Hepatocyte (in vitro differentiated cells): ENCODE measurements around the gene ARHGEF12. TPM values are rescaled to one million over a fixed set of nuclear protein-coding genes. Genes with fewer than 3 reads are reported as not detected.
A peak's percentile ranks its signal among the peaks of the same experiment; 100 is the strongest.

Experiments
- DNase-seq: peaks from one replicate; pipeline ENCODE4 v3.0.0-alpha.2; 2016; ENCODE audit warnings: low spot score
- H2AFZ ChIP-seq: fragments of 200-600 bp; sonication (generic); 2 replicates; pipeline ENCODE4 v1.6.0; 2016; ENCODE audit warnings: antibody characterized with exemption, mild to moderate bottlenecking
- H3K27ac ChIP-seq: fragments of 200-600 bp; sonication (generic); 2 replicates; pipeline ENCODE4 v1.5.1; 2016; ENCODE audit warnings: mild to moderate bottlenecking
- H3K27me3 ChIP-seq: fragments of 200-600 bp; sonication (generic); 2 replicates; pipeline ENCODE4 v1.6.1; 2016
- H3K36me3 ChIP-seq: fragments of 200-600 bp; sonication (generic); replicated peaks from 2 replicates; pipeline ENCODE4 v1.5.1; 2016; ENCODE audit warnings: low read depth; ENCODE audit not compliant: insufficient read depth
- H3K4me1 ChIP-seq: fragments of 200-600 bp; sonication (generic); 2 replicates; pipeline ENCODE4 v1.5.1; 2016; ENCODE audit warnings: mild to moderate bottlenecking, moderate library complexity; ENCODE audit not compliant: insufficient read depth
- H3K4me2 ChIP-seq: fragments of 200-600 bp; sonication (generic); 2 replicates; pipeline ENCODE4 v1.6.0; 2016
- H3K4me3 ChIP-seq: fragments of 200-600 bp; sonication (generic); 2 replicates; pipeline ENCODE4 v1.5.1; 2016; ENCODE audit warnings: mild to moderate bottlenecking
- H3K79me2 ChIP-seq: fragments of 200-600 bp; sonication (generic); 2 replicates; pipeline ENCODE4 v1.6.0; 2017; ENCODE audit warnings: mild to moderate bottlenecking
- H3K9me2 ChIP-seq: fragments of 200-600 bp; sonication (generic); replicated peaks from 2 replicates; pipeline ENCODE4 v1.6.0; 2017; ENCODE audit warnings: mild to moderate bottlenecking; ENCODE audit not compliant: insufficient read depth
- H3K9me3 ChIP-seq: fragments of 200-600 bp; sonication (generic); 2 replicates; pipeline ENCODE4 v1.5.1; 2016; ENCODE audit warnings: low read depth, mild to moderate bottlenecking
- H4K20me1 ChIP-seq: fragments of 200-600 bp; sonication (generic); 2 replicates; pipeline ENCODE4 v1.6.0; 2016; ENCODE audit warnings: mild to moderate bottlenecking; ENCODE audit not compliant: insufficient read depth, poor library complexity, severe bottlenecking
- CTCF ChIP-seq: fragments of 200-600 bp; sonication (generic); IDR thresholded peaks from 2 replicates; pipeline ENCODE4 v1.5.1; 2016; ENCODE audit warnings: antibody characterized with exemption, mild to moderate bottlenecking; ENCODE audit not compliant: poor library complexity
- EZH2 ChIP-seq: fragments of 200-600 bp; sonication (generic); IDR thresholded peaks from 2 replicates; pipeline ENCODE4 v1.6.1; 2016; ENCODE audit warnings: antibody characterized with exemption, mild to moderate bottlenecking, borderline replicate concordance
- EZH2phosphoT487 ChIP-seq: fragments of 200-600 bp; sonication (generic); IDR thresholded peaks from one replicate; pipeline ENCODE4 v1.6.1; 2018; ENCODE audit warnings: antibody characterized with exemption, mild to moderate bottlenecking, low read depth, moderate library complexity; ENCODE audit not compliant: unreplicated experiment, severe bottlenecking
- WGBS: methylation state at CpG from one replicate; pipeline ENCODE4 v1.1.6; 2016; ENCODE audit warnings: low lambda C conversion rate; ENCODE audit errors: missing lambda C conversion rate; 5-methylcytosine and 5-hydroxymethylcytosine counted together
- polyA plus RNA-seq: library from polyadenylated mRNA; unstranded; fragments of >200 nt; fragmentation: Nextera tagmentation; extraction: Ambion mirVana; gene quantifications from 2 replicates; pipeline ENCODE4 v1.2.1, GENCODE V29; 2016
- total RNA-seq: library from RNA; depleted of rRNA; stranded (reverse); fragments of >200 nt; gene quantifications from 2 replicates; pipeline ENCODE4 v1.2.3, GENCODE V29; 2014

ARHGEF12 gene
- total and polyA plus RNA-seq, 2 experiments from 2014 or later = 21.2 to 75.1 TPM

GRCh38 chr11:120391854-120392253 is 55.6 kb downstream of the ARHGEF12 start:
- peak overlapping the region; percentile 30 for H3K4me2 ChIP-seq
- H3K36me3 ChIP-seq = no peaks in the 10 kb centered on the region
- DNase-seq = peak; percentile 9
- H3K4me1 ChIP-seq = peaks cover 21% of the 10 kb centered on the region
- H3K27me3 ChIP-seq = no peaks in the 10 kb centered on the region
- H3K4me3 ChIP-seq = no peak overlapping the region
- peak overlapping the region; percentile 79 for H3K27ac ChIP-seq
- H4K20me1 ChIP-seq = peaks cover 10% of the 10 kb centered on the region
- 70% methylated on average over 1 of the region's 1 CpG for WGBS
- H3K9me2 ChIP-seq = no peaks in the 10 kb centered on the region
- H3K9me3 ChIP-seq = no peaks in the 10 kb centered on the region
- TF ChIP-seq EZH2phosphoT487 = no peak
- no peak for TF ChIP-seq CTCF
- no peak for TF ChIP-seq EZH2
- H3K79me2 ChIP-seq = peaks cover 90% of the 10 kb centered on the region
- H2AFZ ChIP-seq = no peak overlapping the region

- Histone ChIP-seq H2AFZ (no peak overlapping the region), H3K36me3 (no peaks in the 10 kb centered on the region), H3K9me2 (no peaks in the 10 kb centered on the region), H3K9me3 (no peaks in the 10 kb centered on the region), H3K4me1 (peaks cover 21% of the 10 kb centered on the region), H3K4me2 (peak overlapping the region; percentile 30), H3K79me2 (peaks cover 90% of the 10 kb centered on the region), H3K27me3 (no peaks in the 10 kb centered on the region), H3K27ac (peak overlapping the region; percentile 79), H3K4me3 (no peak overlapping the region), H4K20me1 (peaks cover 10% of the 10 kb centered on the region)
- WGBS = 69% methylated on average over 6 of the region's 6 CpGs
- no peak for DNase-seq
- TF ChIP-seq EZH2 = no peak
- TF ChIP-seq EZH2phosphoT487 = no peak
- no peak for TF ChIP-seq CTCF
These were observed 56.1 kb downstream of the ARHGEF12 start for GRCh38 chr11:120392314-120392713.

- Histone ChIP-seq H3K4me2 (peak overlapping the region; percentile 30), H3K79me2 (peaks cover 90% of the 10 kb centered on the region), H3K4me3 (no peak overlapping the region), H3K4me1 (peaks cover 21% of the 10 kb centered on the region), H2AFZ (no peak overlapping the region), H3K9me2 (no peaks in the 10 kb centered on the region), H3K9me3 (no peaks in the 10 kb centered on the region), H4K20me1 (peaks cover 9% of the 10 kb centered on the region), H3K27me3 (no peaks in the 10 kb centered on the region), H3K36me3 (no peaks in the 10 kb centered on the region), H3K27ac (peak overlapping the region; percentile 79)
- WGBS = 87% methylated on average over 2 of the region's 2 CpGs
- TF ChIP-seq EZH2 = no peak
- no peak for TF ChIP-seq CTCF
- TF ChIP-seq EZH2phosphoT487 = no peak
- no peak for DNase-seq
These were observed 56.6 kb downstream of the ARHGEF12 start for GRCh38 chr11:120392793-120393192.

GRCh38 chr11:120394119-120394518 is 57.9 kb downstream of the ARHGEF12 start:
- Histone ChIP-seq H3K4me3 (no peak overlapping the region), H3K4me1 (peaks cover 21% of the 10 kb centered on the region), H2AFZ (no peak overlapping the region), H3K27ac (no peak overlapping the region), H4K20me1 (peaks cover 5% of the 10 kb centered on the region), H3K27me3 (no peaks in the 10 kb centered on the region), H3K36me3 (no peaks in the 10 kb centered on the region), H3K9me2 (no peaks in the 10 kb centered on the region), H3K79me2 (peaks cover 90% of the 10 kb centered on the region), H3K4me2 (no peak overlapping the region), H3K9me3 (no peaks in the 10 kb centered on the region)
- DNase-seq = no peak
- TF ChIP-seq EZH2 (no peak), CTCF (no peak), EZH2phosphoT487 (no peak)
- WGBS = 100% methylated on average over 2 of the region's 2 CpGs
